Astrocyte (in vitro differentiated cells and primary cell): ENCODE data around the gene FABP1.

ENCODE experiments used
- EZH2 ChIP-seq: IDR thresholded peaks from 2 replicates; pipeline ENCODE4 v1.6.1; 2012; ENCODE audit warnings: mild to moderate bottlenecking, low read length, inconsistent platforms; ENCODE audit not compliant: insufficient read depth
- TF ChIP-seq, protein P1 (sequence below): IDR thresholded peaks from 2 replicates; pipeline ENCODE4 v1.5.1; 2011; ENCODE audit warnings: low read depth, mild to moderate bottlenecking, inconsistent platforms, low read length, moderate library complexity; ENCODE audit not compliant: insufficient read depth

DNA sequence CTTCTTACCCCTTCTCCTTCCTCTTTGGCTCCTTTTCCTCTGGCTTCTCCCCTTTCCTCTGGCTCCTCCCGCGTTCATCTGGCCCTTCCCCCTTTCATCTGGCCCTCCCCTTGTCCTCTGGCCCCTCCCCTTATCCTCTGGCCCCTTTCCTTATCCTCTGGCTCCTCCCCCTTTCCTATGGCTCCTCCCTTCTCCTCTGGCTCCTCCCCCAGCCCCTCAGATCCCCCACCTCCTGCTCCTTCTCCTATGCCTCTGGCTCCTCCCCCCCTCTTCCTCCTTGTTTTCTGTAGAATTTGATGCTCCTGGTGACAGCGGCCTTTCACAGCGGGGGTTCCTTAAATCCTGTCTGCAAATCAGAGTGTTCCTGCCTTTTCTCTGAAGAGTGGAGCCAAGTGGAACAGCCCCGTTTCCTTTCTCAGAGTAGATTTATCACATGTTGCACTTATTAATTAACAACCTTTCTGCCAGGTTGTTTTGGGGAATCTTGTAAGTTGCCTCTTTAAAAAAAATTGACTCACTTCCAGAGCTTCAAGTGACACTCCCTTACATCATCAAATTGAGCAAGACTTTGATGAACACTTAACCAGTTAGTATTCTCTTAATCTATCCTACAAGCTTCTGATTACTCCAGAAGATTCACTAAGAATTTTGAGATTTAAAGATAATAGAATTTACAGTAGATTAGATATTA, 27.9 kb downstream of the FABP1 start:
- TF ChIP-seq, protein P1, sequence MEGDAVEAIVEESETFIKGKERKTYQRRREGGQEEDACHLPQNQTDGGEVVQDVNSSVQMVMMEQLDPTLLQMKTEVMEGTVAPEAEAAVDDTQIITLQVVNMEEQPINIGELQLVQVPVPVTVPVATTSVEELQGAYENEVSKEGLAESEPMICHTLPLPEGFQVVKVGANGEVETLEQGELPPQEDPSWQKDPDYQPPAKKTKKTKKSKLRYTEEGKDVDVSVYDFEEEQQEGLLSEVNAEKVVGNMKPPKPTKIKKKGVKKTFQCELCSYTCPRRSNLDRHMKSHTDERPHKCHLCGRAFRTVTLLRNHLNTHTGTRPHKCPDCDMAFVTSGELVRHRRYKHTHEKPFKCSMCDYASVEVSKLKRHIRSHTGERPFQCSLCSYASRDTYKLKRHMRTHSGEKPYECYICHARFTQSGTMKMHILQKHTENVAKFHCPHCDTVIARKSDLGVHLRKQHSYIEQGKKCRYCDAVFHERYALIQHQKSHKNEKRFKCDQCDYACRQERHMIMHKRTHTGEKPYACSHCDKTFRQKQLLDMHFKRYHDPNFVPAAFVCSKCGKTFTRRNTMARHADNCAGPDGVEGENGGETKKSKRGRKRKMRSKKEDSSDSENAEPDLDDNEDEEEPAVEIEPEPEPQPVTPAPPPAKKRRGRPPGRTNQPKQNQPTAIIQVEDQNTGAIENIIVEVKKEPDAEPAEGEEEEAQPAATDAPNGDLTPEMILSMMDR, result no peak
- TF ChIP-seq EZH2, result no peak
